ENCODE measurements around the gene ZNF398. TPM values are rescaled to one million over a fixed set of nuclear protein-coding genes. Genes with fewer than 3 reads are reported as not detected.

Gene ZNF398
- polyA plus RNA-seq, 1 donor from 2014 or later, result 8.6 TPM

GRCh38 chr7:149140831-149141230 is 6.4 kb upstream of the ZNF398 start:
- Histone ChIP-seq H3K9ac (ENCODE audit: low read length) (no peak overlapping the region), H3K79me2 (replicated peaks; ENCODE audit: insufficient read depth, low read length) (no peaks in the 10 kb centered on the region), H3K27me3 (ENCODE audit: insufficient read depth, low read depth, low read length) (no peaks in the 10 kb centered on the region), H2AFZ (ENCODE audit: low read depth, low read length) (no peak overlapping the region), H3F3A (ENCODE audit: insufficient read depth, low read length, poor library complexity, severe bottlenecking) (no peaks in the 10 kb centered on the region), H3K27ac (ENCODE audit: low read length) (no peak overlapping the region), H3K9me2 (ENCODE audit: insufficient read depth, low read length) (no peaks in the 10 kb centered on the region), H3K4me2 (ENCODE audit: low read length) (no peak overlapping the region), H3K9me3 (ENCODE audit: low read length) (no peaks in the 10 kb centered on the region), H3K36me3 (ENCODE audit: insufficient read depth, low read length) (no peaks in the 10 kb centered on the region), H3K4me3 (ENCODE audit: low read length) (no peak overlapping the region), H4K20me1 (ENCODE audit: insufficient read depth) (no peaks in the 10 kb centered on the region)
- no peak for TF ChIP-seq REST (IDR thresholded peaks at IDR 0.05; ENCODE audit: borderline replicate concordance)
- TF ChIP-seq POLR2AphosphoS5 (IDR thresholded peaks at IDR 0.05), result no peak
- TF ChIP-seq TAF1 (IDR thresholded peaks at IDR 0.05; ENCODE audit: low read depth), result no peak
- TF ChIP-seq MXI1 (conservative IDR thresholded peaks at IDR 0.05; ENCODE audit: poor library complexity, severe bottlenecking), result no peak
- TF ChIP-seq EP300 (conservative IDR thresholded peaks at IDR 0.05; ENCODE audit: poor library complexity, severe bottlenecking), result no peak
- no peak for TF ChIP-seq RAD21 (conservative IDR thresholded peaks at IDR 0.05)
- TF ChIP-seq CTCF (IDR thresholded peaks at IDR 0.05; ENCODE audit: poor library complexity, severe bottlenecking), result no peak
- no peak for TF ChIP-seq SMC3 (conservative IDR thresholded peaks at IDR 0.05; ENCODE audit: poor library complexity)
- TF ChIP-seq EZH2 (IDR thresholded peaks at IDR 0.05; ENCODE audit: borderline replicate concordance, insufficient read depth, low read length, poor library complexity, severe bottlenecking), result no peak

GRCh38 chr7:149141893-149142292 is 5.4 kb upstream of the ZNF398 start:
- H3K4me3 ChIP-seq (ENCODE audit: low read length), result no peak overlapping the region
- no peak overlapping the region for H3K27ac ChIP-seq (ENCODE audit: low read length)

More at GRCh38 chr7:149141893-149142292, 5.4 kb upstream of the ZNF398 start:
- peaks cover 2% of the 10 kb centered on the region for H3F3A ChIP-seq (ENCODE audit: insufficient read depth, low read length, poor library complexity, severe bottlenecking)
- H3K27me3 ChIP-seq (ENCODE audit: insufficient read depth, low read depth, low read length), result no peaks in the 10 kb centered on the region
- no peaks in the 10 kb centered on the region for H3K79me2 ChIP-seq (replicated peaks; ENCODE audit: insufficient read depth, low read length)
- H3K4me2 ChIP-seq (ENCODE audit: low read length), result no peak overlapping the region
- no peak overlapping the region for H3K9ac ChIP-seq (ENCODE audit: low read length)
- H3K9me3 ChIP-seq (ENCODE audit: low read length), result no peaks in the 10 kb centered on the region
- no peak overlapping the region for H2AFZ ChIP-seq (ENCODE audit: low read depth, low read length)
- H3K9me2 ChIP-seq (ENCODE audit: insufficient read depth, low read length), result no peaks in the 10 kb centered on the region
- no peaks in the 10 kb centered on the region for H3K36me3 ChIP-seq (ENCODE audit: insufficient read depth, low read length)
- no peaks in the 10 kb centered on the region for H4K20me1 ChIP-seq (ENCODE audit: insufficient read depth)
- TF ChIP-seq MXI1 (conservative IDR thresholded peaks at IDR 0.05; ENCODE audit: poor library complexity, severe bottlenecking) (no peak), RAD21 (conservative IDR thresholded peaks at IDR 0.05) (no peak), CTCF (IDR thresholded peaks at IDR 0.05; ENCODE audit: poor library complexity, severe bottlenecking) (no peak), TAF1 (IDR thresholded peaks at IDR 0.05; ENCODE audit: low read depth) (no peak), REST (IDR thresholded peaks at IDR 0.05; ENCODE audit: borderline replicate concordance) (no peak), SMC3 (conservative IDR thresholded peaks at IDR 0.05; ENCODE audit: poor library complexity) (no peak), EP300 (conservative IDR thresholded peaks at IDR 0.05; ENCODE audit: poor library complexity, severe bottlenecking) (no peak)
